Keratinocyte (primary cell): Measurements from ENCODE around the gene SPCS3. TPM values are rescaled to one million over a fixed set of nuclear protein-coding genes. Genes with fewer than 3 reads are reported as not detected.

Experiments
- DNase-seq: peaks from one replicate; pipeline ENCODE4 v3.0.0-alpha.2; 2011; ENCODE audit warnings: low read depth, missing footprints, low spot score
- FAIRE-seq: peaks from 2 replicates; lab custom pipeline; 2011; peaks lifted over from hg19 to GRCh38; lab: Jason Lieb, UNC
- H2AFZ ChIP-seq: 2 replicates; pipeline ENCODE4 v1.6.0; 2012; ENCODE audit warnings: low read length, control low read depth, inconsistent platforms; ENCODE audit not compliant: control insufficient read depth
- H3K27ac ChIP-seq: 2 replicates; pipeline ENCODE4 v1.5.1; 2011; ENCODE audit warnings: low read length; ENCODE audit not compliant: control insufficient read depth, insufficient read depth
- H3K27me3 ChIP-seq: 3 replicates; pipeline ENCODE4 v1.6.0; 2011; ENCODE audit warnings: low read length; ENCODE audit not compliant: control insufficient read depth, insufficient read depth; ENCODE audit errors: extremely low read depth
- H3K36me3 ChIP-seq, 2 experiments: 2 replicates in 1 of 2; 3 replicates in 1 of 2; pipeline ENCODE4 v1.5.1; 2011; ENCODE audit warnings: low read length in 2 of 2, mild to moderate bottlenecking in 1 of 2; ENCODE audit not compliant: control insufficient read depth in 2 of 2, insufficient read depth in 2 of 2; ENCODE audit errors: extremely low read depth in 1 of 2
- H3K4me1 ChIP-seq: 3 replicates; pipeline ENCODE4 v1.5.1; 2011; ENCODE audit warnings: low read length; ENCODE audit not compliant: control insufficient read depth, insufficient read depth; ENCODE audit errors: extremely low read depth
- H3K4me2 ChIP-seq: 3 replicates; pipeline ENCODE4 v1.6.0; 2011; ENCODE audit warnings: low read depth, low read length; ENCODE audit not compliant: control insufficient read depth, insufficient read depth; ENCODE audit errors: extremely low read depth
- H3K4me3 ChIP-seq, 3 experiments: fragments of 200-600 bp in 1 of 3; sonication (generic) in 1 of 3; 2 replicates in 2 of 3; 3 replicates in 1 of 3; pipeline ENCODE4 v1.5.1; 2011 to 2016; ENCODE audit warnings: low read length in 3 of 3, mild to moderate bottlenecking in 3 of 3, control low read depth in 2 of 3, inconsistent platforms in 1 of 3, low read depth in 1 of 3, mixed read lengths in 1 of 3, mixed run types in 1 of 3, moderate library complexity in 1 of 3; ENCODE audit not compliant: control insufficient read depth in 2 of 3, insufficient read depth in 2 of 3; ENCODE audit errors: extremely low read depth in 1 of 3
- H3K79me2 ChIP-seq: 2 replicates; pipeline ENCODE4 v1.6.0; 2012; ENCODE audit warnings: low read length; ENCODE audit not compliant: control insufficient read depth, insufficient read depth
- H3K9ac ChIP-seq: 3 replicates; pipeline ENCODE4 v1.6.0; 2011; ENCODE audit warnings: low read length; ENCODE audit not compliant: control insufficient read depth, insufficient read depth; ENCODE audit errors: extremely low read depth
- H3K9me1 ChIP-seq: 3 replicates; pipeline ENCODE4 v1.6.0; 2011; ENCODE audit warnings: low read length; ENCODE audit not compliant: control insufficient read depth, insufficient read depth; ENCODE audit errors: extremely low read depth
- H3K9me3 ChIP-seq: 2 replicates; pipeline ENCODE4 v1.5.1; 2012; ENCODE audit warnings: low read depth, low read length; ENCODE audit not compliant: control insufficient read depth
- H4K20me1 ChIP-seq: 3 replicates; pipeline ENCODE4 v1.6.0; 2011; ENCODE audit warnings: low read length; ENCODE audit not compliant: control insufficient read depth, insufficient read depth; ENCODE audit errors: extremely low read depth
- EZH2 ChIP-seq: IDR thresholded peaks from one replicate; pipeline ENCODE4 v1.6.1; 2012; ENCODE audit warnings: inconsistent platforms, mild to moderate bottlenecking, low read length, moderate library complexity
- dilution Hi-C: fragments of 300-500 bp; cut with MboI; formaldehyde crosslinking; loops from one replicate; pipeline ENCODE4 v1.7.0; 2020; ENCODE audit warnings: low sequenced_read_pairs; ENCODE audit not compliant: extremely low pct_ligation_motif_present
- polyA plus RNA-seq, 5 experiments: library from polyadenylated mRNA; depleted of rRNA in 3 of 5; stranded (reverse) in 3 of 5; stranded (forward) in 1 of 5; unstranded in 1 of 5; fragments of >200 nt; gene quantifications; 1 replicate in 1 of 5; 2 replicates in 3 of 5; 3 replicates in 1 of 5; pipeline versions ENCODE4 v1.2.1 to v1.2.3, GENCODE V29; 2011 to 2012; ENCODE audit warnings: missing spikeins in 2 of 5, low read depth in 1 of 5, low replicate concordance in 1 of 5
- TF ChIP-seq, protein P1 (sequence below), 3 experiments: IDR thresholded peaks in 1 of 3; conservative IDR thresholded peaks in 1 of 3; optimal IDR thresholded peaks in 1 of 3; 2 replicates in 2 of 3; 3 replicates in 1 of 3; pipeline versions ENCODE3 to v1.5.1; 2011; ENCODE audit warnings: low read length in 3 of 3, mild to moderate bottlenecking in 3 of 3, moderate library complexity in 2 of 3, control low read depth in 1 of 3, inconsistent platforms in 1 of 3; ENCODE audit not compliant: insufficient read depth in 2 of 3; ENCODE audit errors: extremely low read depth in 1 of 3

Gene SPCS3
- polyA plus RNA-seq, 1 donor (not counting 4 experiments of a cell fraction or from before 2014, with no cell fraction given): 59.3 TPM

DNA sequence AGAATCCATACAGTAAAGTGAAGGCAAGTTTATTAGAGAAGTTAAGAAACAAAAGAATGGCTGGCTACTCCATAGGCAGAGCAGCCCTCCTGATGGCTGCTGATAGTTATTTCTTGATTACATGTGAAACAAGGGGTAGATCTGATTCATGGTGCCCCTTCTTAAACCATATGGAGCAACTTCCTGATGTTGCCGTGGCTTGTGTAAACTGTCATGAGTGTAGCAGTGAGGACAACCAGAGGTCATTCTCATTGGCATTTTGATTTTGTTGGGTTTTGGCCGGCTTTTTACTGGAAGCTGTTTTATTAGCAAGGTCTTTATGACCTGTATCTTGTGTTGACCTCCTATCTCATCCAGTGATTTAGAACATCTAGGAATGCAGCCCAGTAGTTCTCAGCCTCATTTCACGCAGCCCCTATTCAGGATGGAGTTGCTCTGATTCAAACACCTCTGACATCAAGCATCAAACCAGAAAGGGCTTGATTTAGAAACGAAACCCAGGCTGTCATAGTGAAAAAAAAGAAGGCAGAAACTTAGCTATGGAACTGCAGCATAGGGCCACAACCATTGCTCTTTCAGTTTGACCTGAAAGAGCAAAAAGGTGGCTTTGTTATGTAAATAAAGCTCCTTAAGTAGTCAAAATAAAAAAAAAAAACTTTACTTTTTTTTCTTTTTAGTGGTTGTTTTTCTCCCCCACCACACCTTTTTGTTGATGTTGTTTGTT lies 37.8 kb downstream of the SPCS3 start:
- dilution Hi-C loops: no loop called here

DNA sequence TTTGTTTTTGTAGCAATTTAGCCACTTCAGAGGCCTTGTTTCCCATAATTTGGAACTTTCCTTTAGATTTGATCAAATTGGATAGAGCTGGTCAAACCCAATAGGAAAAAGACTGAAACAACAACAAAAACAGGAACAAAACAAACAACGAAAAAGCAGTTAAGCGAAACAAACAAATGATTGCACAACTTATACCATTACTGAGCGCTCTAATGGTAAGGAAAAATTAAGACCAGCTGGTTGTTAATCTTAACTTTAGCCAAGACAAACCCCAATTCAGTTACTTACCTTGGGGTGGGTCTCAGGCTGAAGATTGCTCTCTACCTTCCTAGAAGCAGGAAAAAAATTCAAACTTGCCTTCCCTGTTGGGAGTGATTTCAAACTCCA lies 38.3 kb downstream of the SPCS3 start:
- no peak overlapping the region for H2AFZ ChIP-seq
- H3K27ac ChIP-seq: no peak overlapping the region
- H3K4me2 ChIP-seq: no peak overlapping the region
- no peaks in the 10 kb centered on the region for H3K36me3 ChIP-seq
- no peaks in the 10 kb centered on the region for H4K20me1 ChIP-seq
- H3K9me3 ChIP-seq: no peaks in the 10 kb centered on the region
- H3K4me1 ChIP-seq: peaks cover 2% of the 10 kb centered on the region
- H3K9me1 ChIP-seq: no peaks in the 10 kb centered on the region
- H3K79me2 ChIP-seq: no peaks in the 10 kb centered on the region
- no peak overlapping the region for H3K9ac ChIP-seq
- dilution Hi-C loops: no loop called here
- FAIRE-seq (peak; percentile 32), DNase-seq (no peak)
- TF ChIP-seq, protein P1, sequence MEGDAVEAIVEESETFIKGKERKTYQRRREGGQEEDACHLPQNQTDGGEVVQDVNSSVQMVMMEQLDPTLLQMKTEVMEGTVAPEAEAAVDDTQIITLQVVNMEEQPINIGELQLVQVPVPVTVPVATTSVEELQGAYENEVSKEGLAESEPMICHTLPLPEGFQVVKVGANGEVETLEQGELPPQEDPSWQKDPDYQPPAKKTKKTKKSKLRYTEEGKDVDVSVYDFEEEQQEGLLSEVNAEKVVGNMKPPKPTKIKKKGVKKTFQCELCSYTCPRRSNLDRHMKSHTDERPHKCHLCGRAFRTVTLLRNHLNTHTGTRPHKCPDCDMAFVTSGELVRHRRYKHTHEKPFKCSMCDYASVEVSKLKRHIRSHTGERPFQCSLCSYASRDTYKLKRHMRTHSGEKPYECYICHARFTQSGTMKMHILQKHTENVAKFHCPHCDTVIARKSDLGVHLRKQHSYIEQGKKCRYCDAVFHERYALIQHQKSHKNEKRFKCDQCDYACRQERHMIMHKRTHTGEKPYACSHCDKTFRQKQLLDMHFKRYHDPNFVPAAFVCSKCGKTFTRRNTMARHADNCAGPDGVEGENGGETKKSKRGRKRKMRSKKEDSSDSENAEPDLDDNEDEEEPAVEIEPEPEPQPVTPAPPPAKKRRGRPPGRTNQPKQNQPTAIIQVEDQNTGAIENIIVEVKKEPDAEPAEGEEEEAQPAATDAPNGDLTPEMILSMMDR (optimal IDR thresholded peaks at IDR 0.05 in 1 of 3, IDR thresholded peaks at IDR 0.05 in 1 of 3, conservative IDR thresholded peaks at IDR 0.05 in 1 of 3; ENCODE audit: extremely low read depth in 1 of 3, insufficient read depth in 2 of 3, low read length in 3 of 3): no peak
- no peak for TF ChIP-seq EZH2
- no peak overlapping the region for H3K4me3 ChIP-seq
- H3K27me3 ChIP-seq: no peaks in the 10 kb centered on the region

More for the DNA sequence above, 37.8 kb downstream of the SPCS3 start:
- H2AFZ ChIP-seq: no peak overlapping the region
- DNase-seq: no peak
- no peaks in the 10 kb centered on the region for H3K79me2 ChIP-seq
- no peak for FAIRE-seq
- no peaks in the 10 kb centered on the region for H4K20me1 ChIP-seq
- no peak overlapping the region for H3K4me3 ChIP-seq
- no peak overlapping the region for H3K9ac ChIP-seq
- H3K27me3 ChIP-seq: no peaks in the 10 kb centered on the region
- peaks cover 2% of the 10 kb centered on the region for H3K4me1 ChIP-seq
- no peak for TF ChIP-seq EZH2
- TF ChIP-seq, protein P1 (optimal IDR thresholded peaks at IDR 0.05 in 1 of 3, IDR thresholded peaks at IDR 0.05 in 1 of 3, conservative IDR thresholded peaks at IDR 0.05 in 1 of 3; ENCODE audit: extremely low read depth in 1 of 3, insufficient read depth in 2 of 3, low read length in 3 of 3): no peak
- H3K9me1 ChIP-seq: no peaks in the 10 kb centered on the region
- H3K27ac ChIP-seq: no peak overlapping the region
- no peaks in the 10 kb centered on the region for H3K36me3 ChIP-seq
- H3K4me2 ChIP-seq: no peak overlapping the region
- H3K9me3 ChIP-seq: no peaks in the 10 kb centered on the region
